ENCODE measurements around the gene TARBP1.

DNA sequence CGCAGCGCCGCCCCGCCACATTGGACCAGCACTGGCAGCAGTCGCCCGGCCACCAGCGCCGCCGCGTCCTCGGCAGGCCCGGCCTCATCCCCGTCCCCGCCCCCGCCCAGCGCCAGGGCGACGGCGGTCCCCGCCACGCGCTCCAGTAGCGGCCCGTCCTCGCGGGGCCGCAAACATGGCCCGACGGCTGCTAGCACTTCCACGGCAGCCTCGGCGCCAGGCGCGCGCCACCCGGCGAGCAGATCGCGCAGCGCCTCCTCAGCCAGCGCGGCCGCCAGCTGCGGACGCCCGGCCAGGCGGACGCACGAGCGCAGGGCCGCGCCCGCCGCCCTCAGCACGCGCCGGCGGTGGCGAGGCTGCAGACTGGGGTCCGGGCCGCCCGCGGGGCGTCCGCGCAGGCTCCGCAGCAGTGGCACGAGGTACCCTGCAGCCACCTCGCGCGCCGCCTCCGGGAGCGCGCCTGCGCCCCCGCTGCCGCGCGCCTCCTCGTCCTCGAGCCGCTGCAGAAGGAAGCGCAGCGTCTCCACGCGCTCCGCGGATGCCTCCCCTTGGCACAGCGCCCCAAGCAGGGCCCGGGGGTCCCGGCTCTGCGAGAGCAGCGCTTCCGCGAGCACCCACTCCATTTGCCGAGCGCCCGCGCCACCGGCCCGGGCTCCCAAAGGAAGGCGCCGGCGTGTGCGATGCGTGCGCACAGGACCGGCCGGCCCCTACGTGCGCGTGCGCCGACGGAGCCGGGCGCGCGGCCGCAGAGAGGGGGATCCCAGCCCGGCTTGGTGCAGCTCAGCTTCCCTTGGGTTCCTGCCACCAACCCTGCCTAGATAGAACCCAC lies at the start of gene TARBP1:
- TF ChIP-seq CTCF (IDR thresholded peaks at IDR 0.05): peak in 2 of 6 experiments; percentile 27 to 35
- peak in 2 of 4 donors; percentile 39 to 76 for TF ChIP-seq POLR2A (IDR thresholded peaks at IDR 0.05)

All from esophagus squamous epithelium (tissue), 4 donors.